DOHH2 (cell line): ENCODE measurements around the gene MGMT.

Experiments
- H3F3A ChIP-seq: fragments of 200-600 bp; sonication (generic), shearing (Covaris generic); 2 replicates; pipeline ENCODE4 v1.6.0; 2016; ENCODE audit warnings: antibody characterized with exemption, mild to moderate bottlenecking; ENCODE audit not compliant: control insufficient read depth, insufficient read depth
- H3K27ac ChIP-seq: fragments of 200-600 bp; sonication (generic); 2 replicates; pipeline ENCODE4 v1.5.1; 2014; ENCODE audit warnings: low read depth, mild to moderate bottlenecking, low read length, moderate library complexity
- H3K27me3 ChIP-seq: fragments of 200-600 bp; sonication (generic); 2 replicates; pipeline ENCODE4 v1.6.1; 2014; ENCODE audit warnings: mild to moderate bottlenecking, low read length, mixed read lengths; ENCODE audit not compliant: control insufficient read depth
- H3K36me3 ChIP-seq: fragments of 200-600 bp; sonication (generic); 2 replicates; pipeline ENCODE4 v1.6.1; 2014; ENCODE audit warnings: mild to moderate bottlenecking, low read length, moderate library complexity, mixed read lengths; ENCODE audit not compliant: control insufficient read depth
- H3K4me1 ChIP-seq: fragments of 200-600 bp; sonication (generic); 2 replicates; pipeline ENCODE4 v1.6.1; 2014; ENCODE audit warnings: mild to moderate bottlenecking, low read length, mixed read lengths; ENCODE audit not compliant: control insufficient read depth
- H3K4me2 ChIP-seq: fragments of 200-600 bp; sonication (generic); 2 replicates; pipeline ENCODE4 v1.6.0; 2014; ENCODE audit warnings: mild to moderate bottlenecking, low read length, moderate library complexity
- H3K4me3 ChIP-seq: fragments of 200-600 bp; sonication (generic); 2 replicates; pipeline ENCODE4 v1.5.1; 2014; ENCODE audit warnings: mild to moderate bottlenecking, low read length, mixed read lengths
- H3K79me2 ChIP-seq: fragments of 200-600 bp; sonication (generic); 2 replicates; pipeline ENCODE4 v1.6.1; 2014; ENCODE audit warnings: mild to moderate bottlenecking, low read length, mixed read lengths; ENCODE audit not compliant: control insufficient read depth
- H3K9me2 ChIP-seq: fragments of 200-600 bp; sonication (generic); replicated peaks from 2 replicates; pipeline ENCODE4 v1.6.1; 2014; ENCODE audit warnings: mild to moderate bottlenecking, low read length, mixed read lengths; ENCODE audit not compliant: control insufficient read depth
- H3K9me3 ChIP-seq: fragments of 200-600 bp; sonication (generic); 2 replicates; pipeline ENCODE4 v1.6.1; 2014; ENCODE audit warnings: antibody characterized with exemption, low read length, mixed read lengths; ENCODE audit not compliant: control insufficient read depth, insufficient read depth
- H4K20me1 ChIP-seq: fragments of 200-600 bp; sonication (generic); 2 replicates; pipeline ENCODE4 v1.6.0; 2014; ENCODE audit warnings: low read depth, mild to moderate bottlenecking, antibody characterized with exemption, low read length, moderate library complexity; ENCODE audit not compliant: control insufficient read depth, insufficient read depth
- EZH2phosphoT487 ChIP-seq: fragments of 200-600 bp; sonication (generic); IDR thresholded peaks from 2 replicates; pipeline ENCODE4 v1.6.1; 2017; ENCODE audit warnings: borderline replicate concordance, mild to moderate bottlenecking, antibody characterized with exemption, low read length, moderate library complexity, mixed read lengths
- TF ChIP-seq, protein P1 (sequence below): fragments of 200-600 bp; sonication (generic); IDR thresholded peaks from one replicate; pipeline ENCODE4 v1.5.1; 2014; ENCODE audit warnings: antibody characterized with exemption, mild to moderate bottlenecking, low read depth, low read length; ENCODE audit not compliant: poor library complexity, severe bottlenecking

Gene MGMT

GRCh38 chr10:129528376-129528978 lies 61.4 kb downstream of the MGMT start:
- TF ChIP-seq EZH2phosphoT487: no peak
- TF ChIP-seq, protein P1, sequence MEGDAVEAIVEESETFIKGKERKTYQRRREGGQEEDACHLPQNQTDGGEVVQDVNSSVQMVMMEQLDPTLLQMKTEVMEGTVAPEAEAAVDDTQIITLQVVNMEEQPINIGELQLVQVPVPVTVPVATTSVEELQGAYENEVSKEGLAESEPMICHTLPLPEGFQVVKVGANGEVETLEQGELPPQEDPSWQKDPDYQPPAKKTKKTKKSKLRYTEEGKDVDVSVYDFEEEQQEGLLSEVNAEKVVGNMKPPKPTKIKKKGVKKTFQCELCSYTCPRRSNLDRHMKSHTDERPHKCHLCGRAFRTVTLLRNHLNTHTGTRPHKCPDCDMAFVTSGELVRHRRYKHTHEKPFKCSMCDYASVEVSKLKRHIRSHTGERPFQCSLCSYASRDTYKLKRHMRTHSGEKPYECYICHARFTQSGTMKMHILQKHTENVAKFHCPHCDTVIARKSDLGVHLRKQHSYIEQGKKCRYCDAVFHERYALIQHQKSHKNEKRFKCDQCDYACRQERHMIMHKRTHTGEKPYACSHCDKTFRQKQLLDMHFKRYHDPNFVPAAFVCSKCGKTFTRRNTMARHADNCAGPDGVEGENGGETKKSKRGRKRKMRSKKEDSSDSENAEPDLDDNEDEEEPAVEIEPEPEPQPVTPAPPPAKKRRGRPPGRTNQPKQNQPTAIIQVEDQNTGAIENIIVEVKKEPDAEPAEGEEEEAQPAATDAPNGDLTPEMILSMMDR: no peak
- no peak overlapping the region for H3K4me2 ChIP-seq
- no peaks in the 10 kb centered on the region for H3K27me3 ChIP-seq
- no peaks in the 10 kb centered on the region for H3K79me2 ChIP-seq
- H3K9me3 ChIP-seq: no peaks in the 10 kb centered on the region
- H3K9me2 ChIP-seq: no peaks in the 10 kb centered on the region
- no peak overlapping the region for H3K27ac ChIP-seq
- no peak overlapping the region for H3K4me3 ChIP-seq
- peaks cover 8% of the 10 kb centered on the region for H3K4me1 ChIP-seq
- no peaks in the 10 kb centered on the region for H4K20me1 ChIP-seq
- no peaks in the 10 kb centered on the region for H3K36me3 ChIP-seq
- no peaks in the 10 kb centered on the region for H3F3A ChIP-seq

GRCh38 chr10:129530581-129530980 lies 63.5 kb downstream of the MGMT start:
- Histone ChIP-seq H3K4me3 (no peak overlapping the region), H3F3A (no peaks in the 10 kb centered on the region), H3K9me2 (no peaks in the 10 kb centered on the region), H3K4me2 (no peak overlapping the region), H3K9me3 (no peaks in the 10 kb centered on the region), H4K20me1 (no peaks in the 10 kb centered on the region), H3K27ac (no peak overlapping the region), H3K79me2 (no peaks in the 10 kb centered on the region), H3K36me3 (no peaks in the 10 kb centered on the region), H3K4me1 (peaks cover 8% of the 10 kb centered on the region), H3K27me3 (no peaks in the 10 kb centered on the region)
- TF ChIP-seq, protein P1: no peak
- no peak for TF ChIP-seq EZH2phosphoT487

GRCh38 chr10:129531195-129531968 lies 64.3 kb downstream of the MGMT start:
- Histone ChIP-seq H3K4me3 (no peak overlapping the region), H3K79me2 (no peaks in the 10 kb centered on the region), H3K4me1 (peaks cover 8% of the 10 kb centered on the region), H3K9me2 (no peaks in the 10 kb centered on the region), H3K4me2 (no peak overlapping the region), H4K20me1 (no peaks in the 10 kb centered on the region), H3K36me3 (no peaks in the 10 kb centered on the region), H3K9me3 (no peaks in the 10 kb centered on the region), H3K27ac (no peak overlapping the region), H3F3A (no peaks in the 10 kb centered on the region), H3K27me3 (no peaks in the 10 kb centered on the region)
- TF ChIP-seq, protein P1: no peak
- no peak for TF ChIP-seq EZH2phosphoT487
